Body of pancreas (tissue), 4 donors: ENCODE measurements around the gene DNASE1L3. TPM values are rescaled to one million over a fixed set of nuclear protein-coding genes. Genes with fewer than 3 reads are reported as not detected.
"Not testable (repeated sequence)": the region's sequence is repeated elsewhere in the genome, so short reads cannot be mapped to it uniquely, and the experiment has no call there.

ENCODE experiments used
- ATAC-seq: fragments of 150-250 bp; one replicate; pipeline ENCODE4 v1.9.1; 2016
- DNase-seq, 4 donors: peaks; one replicate each; pipeline ENCODE4 v3.0.0-alpha.2; 2019
- H3K27ac ChIP-seq, 4 donors: fragments of 200-600 bp; sonication (generic); 1 replicate in 3 of 4; 2 replicates in 1 of 4; pipeline versions ENCODE4 v1.5.1 to v1.6.1; 2016 to 2019; ENCODE audit warnings: mild to moderate bottlenecking in 1 of 4, mixed read lengths in 1 of 4, moderate library complexity in 1 of 4
- H3K27me3 ChIP-seq, 2 donors: fragments of 200-600 bp; sonication (generic); one replicate each; pipeline ENCODE4 v1.6.0; 2016; ENCODE audit warnings: mild to moderate bottlenecking in 1 of 2
- H3K36me3 ChIP-seq, 2 donors: fragments of 200-600 bp; sonication (generic); replicated peaks in 1 of 2; 2 replicates each; pipeline ENCODE4 v1.5.1; 2016; ENCODE audit warnings: low read depth in 2 of 2; ENCODE audit not compliant: insufficient read depth in 1 of 2
- H3K4me1 ChIP-seq: fragments of 200-600 bp; sonication (generic); one replicate; pipeline ENCODE4 v1.6.0; 2016
- H3K4me3 ChIP-seq, 2 donors: fragments of 200-600 bp; sonication (generic); 1 replicate in 1 of 2; 2 replicates in 1 of 2; pipeline ENCODE4 v1.5.1; 2016 to 2019
- H3K9me3 ChIP-seq, 3 donors: fragments of 200-600 bp; sonication (generic); 1 replicate in 2 of 3; 2 replicates in 1 of 3; pipeline ENCODE4 v1.5.1; 2016
- CTCF ChIP-seq, 7 experiments: fragments of 450-650 bp in 4 of 7; fragments of 200-600 bp in 3 of 7; sonication (generic) in 3 of 7; IDR thresholded peaks; one replicate each; pipeline ENCODE4 v1.5.1; 2016 to 2019; ENCODE audit warnings: antibody characterized with exemption in 7 of 7
- POLR2A ChIP-seq, 3 donors: fragments of 450-650 bp; IDR thresholded peaks; one replicate each; pipeline ENCODE4 v1.6.1; 2016; ENCODE audit warnings: antibody characterized with exemption in 3 of 3, mild to moderate bottlenecking in 2 of 3
- WGBS, 2 donors: methylation state at CpG; one replicate each; pipeline ENCODE4 v1.1.5; 2017; 5-methylcytosine and 5-hydroxymethylcytosine counted together
- intact Hi-C: fragments of 100-400 bp; cut with DNase I; formaldehyde crosslinking; loops from one replicate; pipeline ENCODE4 v1.15.1; 2023
- total RNA-seq, 2 donors: library from RNA; depleted of rRNA; stranded (reverse); fragments of >200 nt; gene quantifications; one replicate each; pipeline ENCODE4 v1.1.0, GENCODE V29; 2016

DNASE1L3 gene
- total RNA-seq, 2 donors from 2014 or later = 2.1 TPM; not detected in 1

- no peaks in the 10 kb centered on the region for H3K36me3 ChIP-seq
- no peak overlapping the region for H3K4me3 ChIP-seq
- WGBS, 2 donors = 16 to 17% methylated on average over 1 of the region's 1 CpG
- ATAC-seq = no peak
- no peaks in the 10 kb centered on the region for H3K27me3 ChIP-seq
- intact Hi-C loops = no loop called here
- no peak for DNase-seq
- H3K27ac ChIP-seq = no peak overlapping the region
- no peak for TF ChIP-seq CTCF (IDR thresholded peaks at IDR 0.05)
- TF ChIP-seq POLR2A (IDR thresholded peaks at IDR 0.05) = no peak
- peaks cover 1% of the 10 kb centered on the region for H3K4me1 ChIP-seq
- no peaks in the 10 kb centered on the region for H3K9me3 ChIP-seq
Observed at GRCh38 chr3:58230876-58231552, 20.2 kb upstream of the DNASE1L3 start.

GRCh38 chr3:58227933-58228332, 17.2 kb upstream of the DNASE1L3 start:
- H3K4me1 ChIP-seq, H3K9me3 ChIP-seq, DNase-seq, ATAC-seq, H3K27me3 ChIP-seq, H3K36me3 ChIP-seq, H3K4me3 ChIP-seq, intact Hi-C loops, H3K27ac ChIP-seq: not testable (repeated sequence)
- WGBS, 2 donors = 66 to 80% methylated on average over 3 of the region's 3 CpGs

GRCh38 chr3:58223855-58224254, 13.1 kb upstream of the DNASE1L3 start:
- intact Hi-C loops = no loop called here
- ATAC-seq = no peak
- H3K4me3 ChIP-seq = no peak overlapping the region
- H3K4me1 ChIP-seq = no peaks in the 10 kb centered on the region
- peaks cover 0 to 4% of the 10 kb centered on the region in 2 donors for H3K27me3 ChIP-seq
- WGBS, 2 donors = 80 to 90% methylated on average over 4 of the region's 4 CpGs
- TF ChIP-seq CTCF (IDR thresholded peaks at IDR 0.05) = no peak
- no peak for TF ChIP-seq POLR2A (IDR thresholded peaks at IDR 0.05)
- H3K36me3 ChIP-seq = no peaks in the 10 kb centered on the region
- H3K9me3 ChIP-seq = no peaks in the 10 kb centered on the region
- DNase-seq = no peak
- H3K27ac ChIP-seq = no peak overlapping the region

GRCh38 chr3:58222161-58222724, 11.5 kb upstream of the DNASE1L3 start:
- intact Hi-C loops = no loop called here
- no peaks in the 10 kb centered on the region for H3K36me3 ChIP-seq
- peaks cover 0 to 4% of the 10 kb centered on the region in 2 donors for H3K27me3 ChIP-seq
- no peak overlapping the region for H3K4me3 ChIP-seq
- DNase-seq (no peak), ATAC-seq (no peak)
- peaks cover 4% of the 10 kb centered on the region for H3K4me1 ChIP-seq
- TF ChIP-seq CTCF (IDR thresholded peaks at IDR 0.05) (no peak), POLR2A (IDR thresholded peaks at IDR 0.05) (no peak)
- no peak overlapping the region for H3K27ac ChIP-seq
- H3K9me3 ChIP-seq = no peaks in the 10 kb centered on the region
- WGBS, 2 donors = 67 to 70% methylated on average over 8 of the region's 8 CpGs

GRCh38 chr3:58218904-58219303, 8.1 kb upstream of the DNASE1L3 start:
- WGBS, 2 donors = 80 to 88% methylated on average over 1 of the region's 1 CpG
- TF ChIP-seq POLR2A (IDR thresholded peaks at IDR 0.05) (no peak), CTCF (IDR thresholded peaks at IDR 0.05) (no peak)
- Histone ChIP-seq H3K9me3 (no peaks in the 10 kb centered on the region), H3K36me3 (no peaks in the 10 kb centered on the region), H3K4me3 (no peak overlapping the region), H3K27me3 (peaks cover 0 to 4% of the 10 kb centered on the region in 2 donors), H3K27ac (no peak overlapping the region), H3K4me1 (peaks cover 9% of the 10 kb centered on the region)
- intact Hi-C loops = no loop called here
- ATAC-seq = no peak
- no peak for DNase-seq
